T-helper 2 cell treated with Interferon-gamma antibody and Interleukin-4, amounts not matched to agents 5 μg/mL and 100 μg/mL, for 36 hours (primary cell): ENCODE data around the gene GALNT14.
"Not testable (repeated sequence)": the region's sequence is repeated elsewhere in the genome, so short reads cannot be mapped to it uniquely, and the experiment has no call there.

ENCODE experiments used
- DNase-seq: peaks from one replicate; pipeline ENCODE4 v3.0.0; 2021; ENCODE audit warnings: low spot score
- H3K27ac Mint-ChIP-seq: one replicate; pipeline ENCODE4 v1.8.0; 2021; ENCODE audit warnings: mild to moderate bottlenecking, mixed read lengths
- H3K27me3 Mint-ChIP-seq: one replicate; pipeline ENCODE4 v1.8.0; 2021; ENCODE audit warnings: low read depth, mixed read lengths
- H3K36me3 Mint-ChIP-seq: one replicate; pipeline ENCODE4 v1.8.0; 2021; ENCODE audit warnings: low read depth, mixed read lengths
- H3K4me1 Mint-ChIP-seq: one replicate; pipeline ENCODE4 v1.8.0; 2021; ENCODE audit warnings: low read depth, mixed read lengths
- H3K4me3 Mint-ChIP-seq: one replicate; pipeline ENCODE4 v1.8.0; 2022; ENCODE audit warnings: mild to moderate bottlenecking, moderate library complexity, mixed read lengths
- H3K9me3 Mint-ChIP-seq: one replicate; pipeline ENCODE4 v1.8.0; 2021; ENCODE audit warnings: mixed read lengths

Gene GALNT14

GRCh38 chr2:31138037-31138962 lies at the start of gene GALNT14:
Gene GALNT14 (minus strand): TSS chr2:31138440. CDS start chr2:31138086, 354 bp downstream.
- H3K9me3 Mint-ChIP-seq, result no peaks in the 10 kb centered on the region
- H3K4me1 Mint-ChIP-seq, result peaks cover 5% of the 10 kb centered on the region
- no peak within 1 kb of the TSS for H3K27ac Mint-ChIP-seq
- H3K4me3 Mint-ChIP-seq, result peak within 1 kb of the TSS; percentile 67
- no peaks in the 10 kb centered on the region for H3K36me3 Mint-ChIP-seq
- H3K27me3 Mint-ChIP-seq, result peaks cover 58% of the 10 kb centered on the region
- peak; percentile 18 for DNase-seq

GRCh38 chr2:31187166-31187565 lies 48.9 kb upstream of the GALNT14 start:
- Mint-ChIP-seq H3K36me3 (no peaks in the 10 kb centered on the region), H3K4me3 (no peak overlapping the region), H3K9me3 (no peaks in the 10 kb centered on the region), H3K27ac (no peak overlapping the region), H3K27me3 (peaks cover 6% of the 10 kb centered on the region), H3K4me1 (no peaks in the 10 kb centered on the region)
- DNase-seq, result no peak

- DNase-seq, H3K27me3 Mint-ChIP-seq, H3K4me1 Mint-ChIP-seq, H3K9me3 Mint-ChIP-seq, H3K4me3 Mint-ChIP-seq, H3K36me3 Mint-ChIP-seq, H3K27ac Mint-ChIP-seq: not testable (repeated sequence)
Observed at GRCh38 chr2:31183973-31184372, 45.7 kb upstream of the GALNT14 start.

GRCh38 chr2:31176742-31177141 lies 38.5 kb upstream of the GALNT14 start:
- no peak overlapping the region for H3K27ac Mint-ChIP-seq
- H3K9me3 Mint-ChIP-seq, result no peaks in the 10 kb centered on the region
- no peaks in the 10 kb centered on the region for H3K4me1 Mint-ChIP-seq
- H3K36me3 Mint-ChIP-seq, result no peaks in the 10 kb centered on the region
- H3K27me3 Mint-ChIP-seq, result peaks cover 6% of the 10 kb centered on the region
- no peak overlapping the region for H3K4me3 Mint-ChIP-seq
- DNase-seq, result no peak

DNA sequence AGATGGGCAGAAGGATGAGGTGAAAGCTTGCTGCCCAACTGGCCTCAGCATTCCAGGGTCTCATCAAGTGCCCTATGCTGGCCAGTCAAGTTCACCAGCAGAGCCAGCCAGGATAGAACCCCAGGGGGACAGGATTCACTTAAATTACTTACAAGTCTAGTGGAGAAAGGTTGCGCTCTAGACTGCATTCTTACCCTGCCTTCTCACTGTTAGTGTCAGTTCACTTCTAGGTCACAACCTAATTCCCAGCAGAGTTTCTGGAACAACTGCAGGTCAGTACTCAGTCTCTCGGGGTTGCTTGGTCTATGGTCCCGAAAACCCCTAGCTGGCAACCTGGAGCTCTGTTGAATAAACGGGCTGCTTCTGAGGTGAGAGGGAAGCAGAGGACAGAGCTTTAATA lies 32.9 kb upstream of the GALNT14 start:
- H3K9me3 Mint-ChIP-seq, result no peaks in the 10 kb centered on the region
- peaks cover 6% of the 10 kb centered on the region for H3K27me3 Mint-ChIP-seq
- H3K36me3 Mint-ChIP-seq, result no peaks in the 10 kb centered on the region
- H3K4me3 Mint-ChIP-seq, result no peak overlapping the region
- H3K4me1 Mint-ChIP-seq, result no peaks in the 10 kb centered on the region
- H3K27ac Mint-ChIP-seq, result no peak overlapping the region
- no peak for DNase-seq

DNA sequence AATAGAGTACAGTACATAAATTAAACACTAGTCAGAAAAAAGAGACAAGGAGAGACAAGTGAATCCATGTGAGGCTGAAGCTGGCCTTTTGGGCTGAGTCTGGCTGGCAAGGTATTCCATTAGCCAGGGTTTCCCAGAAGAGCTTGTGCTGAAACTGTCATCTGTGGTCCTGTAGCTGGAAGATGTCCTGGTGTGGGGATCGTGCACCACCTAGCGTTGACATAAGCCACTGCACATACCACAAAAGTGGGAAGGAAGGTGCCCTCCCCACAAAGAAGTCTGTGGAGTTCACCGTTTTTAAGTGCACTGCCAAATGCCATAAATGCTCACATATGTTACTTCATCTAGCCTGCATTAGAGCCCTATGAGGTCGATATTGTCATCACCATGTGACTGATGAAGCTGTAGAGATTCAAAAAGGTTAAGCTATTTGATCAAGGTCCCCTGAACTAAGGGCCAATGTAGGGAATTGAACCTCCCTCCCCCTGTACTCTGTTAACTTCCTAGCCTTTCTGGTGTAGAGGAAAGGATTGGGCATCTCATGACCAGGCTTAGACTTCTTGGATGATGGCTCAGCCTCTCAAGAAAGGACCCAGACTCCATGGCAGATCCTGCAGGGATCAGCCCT lies 31.9 kb upstream of the GALNT14 start:
- Mint-ChIP-seq H3K27ac (no peak overlapping the region), H3K4me1 (peaks cover under 1% of the 10 kb centered on the region), H3K36me3 (no peaks in the 10 kb centered on the region), H3K27me3 (peaks cover 6% of the 10 kb centered on the region), H3K4me3 (no peak overlapping the region), H3K9me3 (no peaks in the 10 kb centered on the region)
- DNase-seq, result peak; percentile 32

DNA sequence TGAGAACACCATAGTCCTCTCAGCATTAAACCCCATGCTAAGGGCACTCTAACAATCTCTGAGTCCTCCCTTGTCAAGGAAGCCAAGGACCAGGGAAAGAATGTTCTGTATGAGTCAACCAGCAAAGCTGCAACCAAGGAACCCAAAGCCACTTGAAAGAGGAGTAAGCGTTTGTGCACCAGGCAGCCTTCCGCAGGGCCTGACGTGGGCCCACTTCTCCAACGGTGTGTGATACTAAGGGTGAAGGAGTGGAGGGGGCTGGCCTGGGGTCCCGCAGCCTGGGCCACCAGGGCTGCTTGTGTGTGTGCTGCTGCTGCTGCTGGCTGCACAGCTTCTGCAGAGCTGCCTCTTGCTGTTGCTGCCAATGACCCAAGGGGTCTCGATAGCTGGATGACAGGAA lies 30.1 kb upstream of the GALNT14 start:
- no peak overlapping the region for H3K4me3 Mint-ChIP-seq
- DNase-seq, result no peak
- no peaks in the 10 kb centered on the region for H3K9me3 Mint-ChIP-seq
- no peaks in the 10 kb centered on the region for H3K36me3 Mint-ChIP-seq
- peaks cover 4% of the 10 kb centered on the region for H3K4me1 Mint-ChIP-seq
- H3K27ac Mint-ChIP-seq, result no peak overlapping the region
- H3K27me3 Mint-ChIP-seq, result peaks cover 13% of the 10 kb centered on the region

GRCh38 chr2:31166925-31167324 lies 28.7 kb upstream of the GALNT14 start:
- no peak for DNase-seq
- H3K4me3 Mint-ChIP-seq, result no peak overlapping the region
- H3K9me3 Mint-ChIP-seq, result no peaks in the 10 kb centered on the region
- H3K36me3 Mint-ChIP-seq, result no peaks in the 10 kb centered on the region
- peaks cover 4% of the 10 kb centered on the region for H3K4me1 Mint-ChIP-seq
- peaks cover 14% of the 10 kb centered on the region for H3K27me3 Mint-ChIP-seq
- H3K27ac Mint-ChIP-seq, result no peak overlapping the region

GRCh38 chr2:31163011-31163539 lies 24.8 kb upstream of the GALNT14 start:
- H3K9me3 Mint-ChIP-seq, result no peaks in the 10 kb centered on the region
- DNase-seq, result no peak
- H3K4me1 Mint-ChIP-seq, result peaks cover 4% of the 10 kb centered on the region
- H3K27me3 Mint-ChIP-seq, result peaks cover 15% of the 10 kb centered on the region
- no peak overlapping the region for H3K4me3 Mint-ChIP-seq
- no peaks in the 10 kb centered on the region for H3K36me3 Mint-ChIP-seq
- no peak overlapping the region for H3K27ac Mint-ChIP-seq

GRCh38 chr2:31161637-31162036 lies 23.4 kb upstream of the GALNT14 start:
- Mint-ChIP-seq H3K36me3 (no peaks in the 10 kb centered on the region), H3K4me3 (no peak overlapping the region), H3K27ac (no peak overlapping the region), H3K4me1 (peaks cover 4% of the 10 kb centered on the region), H3K9me3 (no peaks in the 10 kb centered on the region), H3K27me3 (peaks cover 20% of the 10 kb centered on the region)
- no peak for DNase-seq

DNA sequence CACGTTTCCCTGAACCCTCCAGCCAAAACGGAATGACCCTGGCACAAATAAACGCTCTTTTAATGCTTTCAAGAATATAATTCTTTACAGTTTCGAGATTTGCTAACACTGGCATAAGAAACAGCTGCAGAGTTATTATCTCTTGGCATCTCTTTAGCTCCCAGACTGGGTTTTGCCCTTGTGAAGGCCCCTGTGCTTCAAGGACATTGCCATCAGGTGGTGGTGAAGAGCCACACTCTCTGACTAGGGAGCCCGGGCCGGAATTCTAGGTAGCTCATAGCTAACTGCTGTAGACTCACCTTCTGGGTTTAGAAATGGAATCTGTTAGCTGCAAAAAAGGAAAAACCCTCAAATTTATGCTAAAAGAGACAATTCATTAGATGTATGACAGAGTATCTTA lies 13.3 kb upstream of the GALNT14 start:
- Mint-ChIP-seq H3K27ac (no peak overlapping the region), H3K4me3 (no peak overlapping the region), H3K4me1 (no peaks in the 10 kb centered on the region)

GRCh38 chr2:31150120-31150670 lies 12.0 kb upstream of the GALNT14 start:
- H3K27ac Mint-ChIP-seq, result no peak overlapping the region
- no peaks in the 10 kb centered on the region for H3K9me3 Mint-ChIP-seq
- no peaks in the 10 kb centered on the region for H3K36me3 Mint-ChIP-seq
- no peaks in the 10 kb centered on the region for H3K4me1 Mint-ChIP-seq
- no peak overlapping the region for H3K4me3 Mint-ChIP-seq
- DNase-seq, result no peak
- peaks cover 28% of the 10 kb centered on the region for H3K27me3 Mint-ChIP-seq

More for the DNA sequence above, 13.3 kb upstream of the GALNT14 start:
- H3K9me3 Mint-ChIP-seq, result no peaks in the 10 kb centered on the region
- DNase-seq, result no peak
- no peaks in the 10 kb centered on the region for H3K36me3 Mint-ChIP-seq
- H3K27me3 Mint-ChIP-seq, result peaks cover 25% of the 10 kb centered on the region

DNA sequence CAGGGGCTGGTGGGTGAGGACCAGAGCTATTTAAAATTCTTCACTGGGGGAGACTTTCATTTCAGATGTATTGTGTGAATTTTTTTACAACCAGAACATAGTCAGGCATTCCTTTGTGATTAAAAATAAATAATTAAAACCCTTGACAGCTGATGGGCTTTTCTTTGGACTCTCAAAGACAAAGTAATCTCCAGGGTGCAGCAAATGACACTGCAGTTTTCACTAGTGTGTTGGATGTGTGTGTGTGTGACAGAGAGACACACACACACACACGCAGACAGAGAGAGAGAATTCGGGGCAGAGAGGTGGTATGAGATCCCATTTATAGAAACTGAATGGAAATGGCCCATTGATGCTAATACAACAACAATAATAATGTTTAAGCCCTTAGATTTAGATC lies 10.3 kb upstream of the GALNT14 start:
- Mint-ChIP-seq H3K4me3 (no peak overlapping the region), H3K27me3 (peaks cover 25% of the 10 kb centered on the region), H3K9me3 (no peaks in the 10 kb centered on the region), H3K27ac (no peak overlapping the region), H3K36me3 (no peaks in the 10 kb centered on the region), H3K4me1 (no peaks in the 10 kb centered on the region)
- DNase-seq, result no peak

- no peak overlapping the region for H3K27ac Mint-ChIP-seq
- no peaks in the 10 kb centered on the region for H3K36me3 Mint-ChIP-seq
- H3K27me3 Mint-ChIP-seq, result peaks cover 23% of the 10 kb centered on the region
- no peaks in the 10 kb centered on the region for H3K4me1 Mint-ChIP-seq
- H3K4me3 Mint-ChIP-seq, result no peak overlapping the region
- H3K9me3 Mint-ChIP-seq, result no peaks in the 10 kb centered on the region
- no peak for DNase-seq
Observed at GRCh38 chr2:31147645-31148044, 9.4 kb upstream of the GALNT14 start.
